HL-60 (cell line): ENCODE results near the gene PPP2R3A.

Experiments
- CTCF ChIP-seq: IDR thresholded peaks from one replicate; pipeline ENCODE4 v1.5.1; 2011; ENCODE audit warnings: low read length, control low read depth, inconsistent platforms; ENCODE audit not compliant: insufficient read depth
- GABPA ChIP-seq: IDR thresholded peaks from 2 replicates; pipeline ENCODE4 v1.6.1; 2012; ENCODE audit warnings: low read depth
- POLR2AphosphoS5 ChIP-seq: IDR thresholded peaks from 2 replicates; pipeline ENCODE4 v1.6.1; 2012; ENCODE audit warnings: low read depth

- TF ChIP-seq CTCF (no peak), POLR2AphosphoS5 (no peak), GABPA (no peak)
Measured at GRCh38 chr3:136067211-136067610, 101.7 kb downstream of the PPP2R3A start.
